ENCODE measurements around the gene URB1.

GRCh38 chr21:32423320-32424190 lies 30.7 kb upstream of the URB1 start:
- TF ChIP-seq POLR2A (IDR thresholded peaks at IDR 0.05; ENCODE audit: low read length): no peak
- TF ChIP-seq GATA1 (IDR thresholded peaks at IDR 0.05; ENCODE audit: low read depth, low read length): no peak

Measured in erythroblast (primary cell).